ENCODE data around the gene TXNL4A.

DNA sequence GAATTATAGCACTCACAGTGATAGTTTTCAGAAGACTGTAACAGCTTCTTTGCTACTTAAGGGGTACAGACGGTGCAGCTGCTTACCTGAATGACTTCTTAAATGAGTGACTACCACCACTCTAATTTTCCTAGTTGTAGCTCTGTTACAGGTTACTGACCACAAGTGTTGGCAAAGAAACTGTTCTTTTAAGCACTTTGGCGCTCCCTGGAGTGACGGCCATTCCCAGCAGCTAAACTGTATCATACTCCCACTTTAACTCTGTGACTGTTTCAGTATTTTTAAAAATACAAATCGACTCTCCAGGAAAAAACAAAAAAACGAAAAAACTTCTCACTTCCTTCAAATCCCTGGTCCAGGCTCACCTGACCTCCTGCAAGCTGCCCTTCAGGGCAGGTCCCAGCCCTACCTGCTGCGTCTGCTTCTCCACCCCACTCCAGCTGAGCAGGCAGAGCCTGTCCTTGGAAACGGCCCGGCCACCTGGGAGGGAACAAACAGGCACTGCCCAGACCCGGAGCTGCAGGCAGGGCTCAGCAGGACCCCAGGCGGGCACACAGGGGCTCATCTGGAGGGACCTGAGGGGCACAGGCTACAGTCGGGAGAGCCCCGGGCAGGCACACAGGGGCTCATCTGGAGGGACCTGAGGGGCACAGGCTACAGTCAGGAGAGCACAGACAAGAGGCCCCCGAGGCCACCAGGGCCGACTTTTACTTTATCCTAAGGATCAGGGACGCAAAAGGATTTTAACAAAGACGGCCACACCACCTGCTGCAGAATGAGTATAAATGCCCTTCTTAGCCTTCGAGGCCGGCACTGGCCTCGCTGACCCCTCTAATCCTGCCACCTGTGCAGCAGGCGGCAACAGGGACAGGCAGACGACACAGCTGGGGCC is 61.4 kb downstream of the TXNL4A start:
- TF ChIP-seq CTCF (IDR thresholded peaks at IDR 0.05) (no peak), POLR2A (IDR thresholded peaks at IDR 0.05) (no peak)

Data from esophagus squamous epithelium (tissue), 4 donors.